CD4-positive, alpha-beta T cell treated with Interleukin-2 at 100 ng/mL for 4 hours (primary cell): ENCODE data around the gene SARNP.

ENCODE experiments used
- DNase-seq: peaks from one replicate; pipeline ENCODE4 v3.0.0-alpha.2; 2020; ENCODE audit warnings: low spot score

Gene SARNP

GRCh38 chr12:55707841-55708694 lies 109.5 kb downstream of the SARNP start, which contains the start of gene ITGA7:
Gene ITGA7 (minus strand): TSS chr12:55707904. CDS start chr12:55707682, 222 bp downstream.
- DNase-seq: peak; percentile 37
